Esophagus muscularis mucosa (tissue), 4 donors: ENCODE data around the gene ITFG1. TPM values are rescaled to one million over a fixed set of nuclear protein-coding genes. Genes with fewer than 3 reads are reported as not detected.
"Not testable (repeated sequence)": the region's sequence is repeated elsewhere in the genome, so short reads cannot be mapped to it uniquely, and the experiment has no call there.

Experiments used
- DNase-seq: peaks from one replicate; pipeline ENCODE4 v3.0.0-alpha.2; 2017; ENCODE audit errors: extremely low spot score
- H3K27ac ChIP-seq, 4 donors: fragments of 200-600 bp; sonication (generic); replicated peaks in 1 of 4; 1 replicate in 3 of 4; 2 replicates in 1 of 4; pipeline ENCODE4 v1.5.1; 2016 to 2019; ENCODE audit warnings: mild to moderate bottlenecking in 1 of 4
- H3K27me3 ChIP-seq, 4 donors: fragments of 200-600 bp; sonication (generic); one replicate each; pipeline versions ENCODE4 v1.5.1 to v1.6.0; 2016 to 2019
- H3K36me3 ChIP-seq, 4 donors: fragments of 200-600 bp; sonication (generic); one replicate each; pipeline ENCODE4 v1.5.1; 2016 to 2019
- H3K4me1 ChIP-seq, 4 donors: fragments of 200-600 bp; sonication (generic); one replicate each; pipeline ENCODE4 v1.5.1; 2016 to 2019
- H3K4me3 ChIP-seq, 4 donors: fragments of 200-600 bp; sonication (generic); 1 replicate in 2 of 4; 2 replicates in 2 of 4; pipeline ENCODE4 v1.5.1; 2016 to 2019; ENCODE audit warnings: mild to moderate bottlenecking in 4 of 4, moderate library complexity in 1 of 4
- H3K9me3 ChIP-seq, 4 donors: fragments of 200-600 bp; sonication (generic); 1 replicate in 3 of 4; 2 replicates in 1 of 4; pipeline ENCODE4 v1.5.1; 2016 to 2019
- CTCF ChIP-seq, 3 experiments: fragments of 200-600 bp in 2 of 3; fragments of 450-650 bp in 1 of 3; sonication (generic) in 2 of 3; IDR thresholded peaks; one replicate each; pipeline ENCODE4 v1.5.1; 2017 to 2019; ENCODE audit warnings: antibody characterized with exemption in 3 of 3, mild to moderate bottlenecking in 2 of 3, moderate library complexity in 1 of 3
- EP300 ChIP-seq: sonication (generic); formaldehyde crosslinking; IDR thresholded peaks from one replicate; pipeline ENCODE4 v1.6.1; 2017; ENCODE audit warnings: antibody characterized with exemption
- POLR2A ChIP-seq: fragments of 450-650 bp; IDR thresholded peaks from one replicate; pipeline ENCODE4 v1.6.1; 2017; ENCODE audit warnings: antibody characterized with exemption, moderate library complexity, mild to moderate bottlenecking, low read depth
- POLR2AphosphoS5 ChIP-seq, 2 donors: sonication (generic); formaldehyde crosslinking; IDR thresholded peaks; one replicate each; pipeline ENCODE4 v1.6.1; 2017; ENCODE audit warnings: antibody characterized with exemption in 2 of 2
- WGBS: methylation state at CpG from one replicate; pipeline ENCODE4 v1.1.5; 2018; 5-methylcytosine and 5-hydroxymethylcytosine counted together
- intact Hi-C: fragments of 100-400 bp; cut with DNase I; formaldehyde crosslinking; loops from one replicate; pipeline ENCODE4 v1.15.1; 2023
- total RNA-seq, 4 donors: library from RNA; depleted of rRNA; stranded (reverse); fragments of >200 nt; gene quantifications; one replicate each; pipeline versions ENCODE4 v1.1.0 to v1.2.1, GENCODE V29; 2016

The ITFG1 gene
- total RNA-seq, 4 donors from 2014 or later, result 32.2 to 44.4 (median 41.7) TPM

- H3K9me3 ChIP-seq, result no peaks in the 10 kb centered on the region
- peaks cover 13 to 33% (median 22%) of the 10 kb centered on the region in 4 donors for H3K4me1 ChIP-seq
- TF ChIP-seq EP300 (no peak), POLR2A (no peak), POLR2AphosphoS5 (IDR thresholded peaks at IDR 0.05) (no peak), CTCF (IDR thresholded peaks at IDR 0.05) (no peak)
- WGBS, result 96% methylated on average over 7 of the region's 7 CpGs
- no peak for DNase-seq
- H3K4me3 ChIP-seq, result no peak overlapping the region
- no peak overlapping the region for H3K27ac ChIP-seq
- no peaks in the 10 kb centered on the region for H3K27me3 ChIP-seq
- intact Hi-C loops, result no loop called here
- no peaks in the 10 kb centered on the region for H3K36me3 ChIP-seq
Observed at GRCh38 chr16:47470211-47470610, 9.3 kb upstream of the ITFG1 start.

- intact Hi-C loops, result no loop called here
- H3K9me3 ChIP-seq, result no peaks in the 10 kb centered on the region
- 100% methylated on average over 1 of the region's 1 CpG for WGBS
- DNase-seq, result no peak
- H3K27ac ChIP-seq, result no peak overlapping the region
- H3K27me3 ChIP-seq, result no peaks in the 10 kb centered on the region
- no peak overlapping the region for H3K4me3 ChIP-seq
- peaks cover 23 to 42% (median 30%) of the 10 kb centered on the region in 4 donors for H3K4me1 ChIP-seq
- H3K36me3 ChIP-seq, result no peaks in the 10 kb centered on the region
- TF ChIP-seq CTCF (IDR thresholded peaks at IDR 0.05) (no peak), EP300 (no peak), POLR2A (no peak), POLR2AphosphoS5 (IDR thresholded peaks at IDR 0.05) (no peak)
Observed at GRCh38 chr16:47469227-47469626, 8.4 kb upstream of the ITFG1 start.

- peaks cover 33 to 53% (median 39%) of the 10 kb centered on the region in 4 donors for H3K4me1 ChIP-seq
- DNase-seq, H3K4me3 ChIP-seq, H3K27ac ChIP-seq, H3K9me3 ChIP-seq, H3K36me3 ChIP-seq, H3K27me3 ChIP-seq, intact Hi-C loops: not testable (repeated sequence)
- WGBS, result 98% methylated on average over 7 of the region's 7 CpGs
Observed at GRCh38 chr16:47468070-47468689, 7.3 kb upstream of the ITFG1 start.

- H3K27me3 ChIP-seq, result no peaks in the 10 kb centered on the region
- no peak overlapping the region for H3K4me3 ChIP-seq
- no peaks in the 10 kb centered on the region for H3K9me3 ChIP-seq
- no peak overlapping the region for H3K27ac ChIP-seq
- 98% methylated on average over 2 of the region's 2 CpGs for WGBS
- H3K4me1 ChIP-seq, result peaks cover 40 to 60% (median 45%) of the 10 kb centered on the region in 4 donors
- no peak for TF ChIP-seq EP300
- TF ChIP-seq POLR2A, result no peak
- TF ChIP-seq POLR2AphosphoS5 (IDR thresholded peaks at IDR 0.05), result no peak
- TF ChIP-seq CTCF (IDR thresholded peaks at IDR 0.05), result no peak
- H3K36me3 ChIP-seq, result no peaks in the 10 kb centered on the region
- no peak for DNase-seq
- intact Hi-C loops, result no loop called here
Observed at GRCh38 chr16:47467501-47467900, 6.6 kb upstream of the ITFG1 start.

- 88% methylated on average over 2 of the region's 2 CpGs for WGBS
- intact Hi-C loops, result no loop called here
- Histone ChIP-seq H3K4me3 (no peak overlapping the region), H3K36me3 (no peaks in the 10 kb centered on the region), H3K27me3 (no peaks in the 10 kb centered on the region), H3K4me1 (peaks cover 47 to 66% (median 52%) of the 10 kb centered on the region in 4 donors), H3K9me3 (no peaks in the 10 kb centered on the region), H3K27ac (no peak overlapping the region)
- TF ChIP-seq EP300 (no peak), CTCF (IDR thresholded peaks at IDR 0.05) (no peak), POLR2AphosphoS5 (IDR thresholded peaks at IDR 0.05) (no peak), POLR2A (no peak)
- no peak for DNase-seq
Observed at GRCh38 chr16:47465919-47466630, 5.2 kb upstream of the ITFG1 start.
